DMS 273 treated with DMSO at 0.1 percent for 48 hours (cell line): Measurements from ENCODE around the gene DLG2.

ENCODE experiments used
- DNase-seq: peaks from one replicate; lab custom pipeline; 2025; lab: John Stamatoyannopoulos, UW

Gene DLG2

DNA sequence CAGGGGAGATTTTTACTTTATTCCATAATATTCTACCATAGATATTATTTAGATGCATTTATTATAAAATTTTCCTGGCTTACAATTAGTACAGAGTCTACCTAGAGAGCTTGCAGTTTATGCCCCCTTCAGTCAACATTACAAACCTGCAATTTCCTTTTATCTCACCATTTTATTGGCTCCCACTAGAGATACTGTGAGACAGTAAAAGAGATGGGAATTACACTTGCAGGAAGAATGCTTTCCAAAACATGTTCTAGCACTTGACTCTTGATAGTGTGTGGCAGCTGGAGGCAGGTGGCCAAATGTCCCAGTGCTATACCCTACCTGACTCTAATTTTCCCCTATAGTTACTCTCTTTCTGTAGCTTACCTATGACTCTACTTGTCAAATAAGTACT lies 863.2 kb downstream of the DLG2 start:
- DNase-seq: no peak

GRCh38 chr11:84757711-84758110 lies 869.4 kb downstream of the DLG2 start:
- DNase-seq: no peak

GRCh38 chr11:84751371-84751770 lies 875.8 kb downstream of the DLG2 start:
- no peak for DNase-seq

GRCh38 chr11:84747871-84748270 lies 879.3 kb downstream of the DLG2 start:
- no peak for DNase-seq

DNA sequence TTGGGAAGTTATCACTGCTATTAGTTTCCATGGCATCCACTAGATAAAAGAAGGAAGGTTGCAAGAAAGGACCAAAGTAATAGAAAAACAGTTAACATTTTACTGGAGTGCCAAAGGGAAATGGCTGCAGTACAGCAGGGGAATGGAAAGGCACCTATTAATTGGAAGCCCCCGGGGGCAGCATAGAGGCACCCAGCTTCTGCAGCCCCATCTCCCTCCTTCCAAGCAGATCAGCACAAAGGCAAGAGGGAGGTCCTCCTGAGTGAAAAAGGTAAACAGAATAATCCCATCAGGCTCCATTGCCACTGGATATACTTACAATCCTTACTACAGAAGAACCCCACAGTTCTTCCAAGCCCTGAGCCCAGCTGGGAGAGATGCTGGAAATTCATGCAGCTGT lies 887.1 kb downstream of the DLG2 start:
- no peak for DNase-seq

DNA sequence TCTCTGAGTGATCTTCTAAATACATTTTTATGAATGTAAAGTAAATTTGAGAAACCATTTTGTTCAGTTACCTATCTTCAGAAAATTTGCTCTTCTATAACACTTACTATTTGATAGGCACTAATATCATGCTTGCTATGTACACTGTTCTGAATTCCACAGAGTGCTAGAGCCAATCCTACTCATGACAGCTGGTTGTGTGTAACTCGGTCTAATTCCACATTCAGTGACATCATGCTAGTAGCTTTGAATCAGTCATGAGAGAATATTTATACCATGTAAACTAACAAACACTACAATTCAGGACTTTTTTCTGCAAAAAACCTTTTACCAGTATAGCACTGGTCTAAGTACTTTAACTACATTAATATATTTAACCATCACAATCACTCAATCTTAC lies 902.9 kb downstream of the DLG2 start:
- DNase-seq: no peak

- no peak for DNase-seq
These were observed 904.5 kb downstream of the DLG2 start for GRCh38 chr11:84722583-84723108.

DNA sequence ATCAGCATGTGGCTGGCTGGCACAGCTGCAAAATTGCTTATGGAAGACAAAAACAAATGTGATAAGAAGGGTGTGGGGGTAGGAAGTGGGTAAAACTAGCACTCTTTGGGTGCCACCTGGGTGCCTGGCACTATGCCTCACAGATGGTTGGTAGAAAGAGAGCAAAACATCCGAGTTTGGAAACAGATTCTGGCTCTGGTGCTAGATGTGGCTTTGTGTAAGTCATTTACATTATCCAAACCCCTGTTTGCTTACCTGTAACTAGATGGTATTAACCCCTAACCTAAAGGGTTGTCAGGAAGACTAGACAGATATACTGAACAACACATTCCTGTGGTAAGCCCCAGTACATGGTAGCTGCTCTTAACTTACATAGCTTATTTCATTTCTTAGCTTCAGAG lies 905.6 kb downstream of the DLG2 start:
- DNase-seq: no peak

DNA sequence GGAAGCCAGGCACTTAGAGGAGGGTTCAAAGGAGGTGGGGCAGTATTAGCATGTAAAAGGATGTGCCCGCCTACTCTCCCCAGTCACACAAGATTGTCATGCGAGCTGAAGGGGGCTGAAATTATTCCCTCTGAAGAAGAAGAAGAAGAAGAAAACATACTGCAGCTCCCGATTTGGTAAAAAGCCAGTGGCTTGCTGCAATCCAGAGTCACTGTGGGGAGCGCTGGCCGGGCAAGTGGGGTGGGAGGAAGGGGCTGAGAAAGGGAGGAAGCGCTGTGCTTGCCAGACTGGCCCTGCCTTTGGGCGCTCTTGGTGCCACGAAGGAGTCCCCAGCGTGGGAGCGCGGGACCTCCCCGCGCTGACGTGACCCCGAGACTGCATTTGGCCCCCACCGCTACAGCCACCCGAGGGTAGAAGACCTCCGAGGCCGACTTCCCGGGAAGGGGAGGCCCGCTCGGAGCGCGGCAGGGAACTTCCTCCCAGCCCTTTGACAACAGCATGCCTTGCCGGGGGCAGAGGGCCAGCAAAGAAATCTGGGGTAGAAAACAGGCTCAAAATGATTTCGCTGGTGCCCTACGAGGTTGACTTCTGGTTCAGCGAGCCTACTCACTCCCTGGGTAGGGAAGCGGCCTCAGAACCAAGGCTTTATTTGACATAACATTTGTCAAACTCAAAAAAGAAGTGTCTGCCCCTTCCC lies 906.3 kb downstream of the DLG2 start:
- no peak for DNase-seq

GRCh38 chr11:84719935-84720577 lies 907.1 kb downstream of the DLG2 start:
- no peak for DNase-seq

DNA sequence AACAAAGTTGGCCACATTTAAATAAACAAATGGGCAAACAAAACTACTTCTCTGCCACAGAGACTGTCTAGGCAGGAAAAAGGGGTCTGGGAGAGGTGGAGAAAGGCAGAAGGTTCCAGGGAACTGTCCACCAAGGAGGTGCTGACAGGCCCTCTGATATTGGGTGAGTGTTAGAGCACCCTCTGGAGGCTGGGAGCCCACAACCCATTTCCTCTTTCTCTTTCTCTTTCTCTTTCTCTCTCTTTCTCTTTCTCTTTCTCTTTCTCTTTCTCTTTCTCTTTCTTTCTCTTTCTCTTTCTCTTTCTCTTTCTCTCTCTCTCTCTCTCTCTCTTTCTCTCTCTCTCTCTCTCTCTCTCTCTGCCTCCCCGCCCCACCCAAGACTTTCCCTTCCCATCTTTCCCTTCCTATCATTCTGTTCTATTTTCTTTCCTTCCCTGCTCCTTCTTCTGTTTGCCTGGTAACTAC lies 912.8 kb downstream of the DLG2 start:
- no peak for DNase-seq

DNA sequence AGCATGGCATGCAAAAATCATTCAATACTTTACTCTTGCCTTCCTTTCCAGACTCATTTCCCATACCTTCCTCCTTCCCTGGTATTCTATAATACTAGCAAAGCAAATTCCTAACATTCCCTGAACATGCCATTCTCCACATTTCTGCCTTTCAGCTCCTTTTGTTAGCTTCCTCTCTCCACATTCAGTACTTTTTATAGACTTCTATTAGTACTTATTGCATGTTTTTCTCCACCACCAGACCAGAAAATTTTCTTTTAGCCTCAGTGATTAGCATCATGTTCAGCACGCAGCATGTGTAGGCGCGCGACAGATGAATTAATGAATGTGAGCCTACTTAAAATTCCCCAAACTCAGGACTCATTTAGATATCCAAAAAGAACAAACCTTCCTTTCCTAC lies 935.3 kb downstream of the DLG2 start:
- DNase-seq: no peak

GRCh38 chr11:84687433-84687832 lies 939.7 kb downstream of the DLG2 start:
- no peak for DNase-seq

DNA sequence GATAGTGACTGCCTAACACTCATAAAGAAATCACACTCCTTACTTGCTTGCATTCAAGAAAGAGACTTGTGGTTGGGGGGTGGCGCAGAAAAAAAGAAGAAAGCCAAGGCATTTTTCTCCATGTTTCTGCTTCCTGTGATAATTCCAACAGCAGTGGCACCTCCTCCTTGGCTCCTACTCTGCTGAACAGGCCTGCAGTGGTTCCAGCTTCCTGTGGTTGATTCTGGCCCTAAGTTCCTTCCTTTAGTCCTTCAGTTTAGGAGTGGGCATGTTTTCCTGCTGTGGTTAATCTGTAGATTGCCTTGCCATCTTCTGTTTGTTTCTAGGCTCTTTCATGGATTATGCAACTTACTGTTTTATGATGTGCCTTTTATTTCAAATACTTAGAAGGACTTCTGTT lies 940.4 kb downstream of the DLG2 start:
- no peak for DNase-seq

DNA sequence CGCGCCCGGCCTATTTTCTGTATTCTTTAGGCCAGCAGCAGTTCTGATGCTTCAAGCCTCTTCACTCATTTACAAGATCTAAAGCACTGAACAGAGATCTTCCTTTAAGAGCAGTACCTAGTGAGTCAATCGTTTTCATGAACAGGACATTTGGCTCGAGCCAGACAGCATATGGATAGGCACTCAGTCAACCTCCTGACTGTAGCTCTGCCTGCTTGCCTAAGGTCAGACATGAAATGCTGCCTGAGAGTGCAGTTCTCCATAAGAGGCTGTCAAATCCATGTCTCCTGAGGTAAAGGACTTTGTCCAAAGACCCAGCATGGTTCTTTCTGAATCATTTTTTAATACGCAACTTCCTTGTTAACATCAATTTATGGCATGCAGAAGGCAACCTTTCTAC lies 941.2 kb downstream of the DLG2 start:
- no peak for DNase-seq

DNA sequence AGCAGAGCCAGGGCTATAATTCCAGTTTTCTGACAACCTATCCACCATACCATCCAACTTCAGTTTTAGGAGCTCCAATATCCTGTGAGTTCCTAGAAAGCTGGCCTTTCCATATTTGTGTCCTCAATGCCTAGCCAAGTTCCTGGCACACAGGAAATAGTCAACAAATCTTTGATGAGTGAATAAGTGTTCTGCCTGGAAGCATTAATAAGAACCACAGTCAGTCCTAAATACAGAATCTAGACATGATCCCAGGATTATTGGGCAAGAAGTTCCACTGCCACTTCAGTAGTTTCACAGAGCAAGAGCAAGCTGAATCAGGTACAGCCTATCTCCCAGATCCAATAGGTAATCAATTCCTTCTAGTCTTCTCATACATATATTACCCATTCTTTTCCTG lies 942.0 kb downstream of the DLG2 start:
- no peak for DNase-seq

- no peak for DNase-seq
These were observed 945.7 kb downstream of the DLG2 start for GRCh38 chr11:84681456-84681855.

GRCh38 chr11:84675396-84676025 lies 951.6 kb downstream of the DLG2 start:
- DNase-seq: no peak

DNA sequence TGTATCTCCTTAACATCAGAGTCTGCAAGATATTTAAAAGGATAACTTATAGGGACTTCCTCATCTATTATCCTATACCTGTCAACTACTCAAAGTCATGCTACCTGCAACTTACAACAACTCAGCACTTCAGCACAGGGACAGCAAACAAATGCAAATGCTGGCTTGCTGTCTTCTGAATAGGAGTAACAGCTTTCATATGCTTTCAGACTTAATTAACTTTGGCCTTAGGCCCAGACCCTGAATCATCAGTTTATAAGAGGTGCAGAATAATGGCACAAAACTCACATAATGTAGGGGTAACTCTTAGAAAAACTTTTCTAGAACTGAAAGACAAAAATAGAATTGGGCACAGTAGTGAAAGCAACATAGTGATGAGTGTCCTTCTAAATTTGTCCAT lies 953.4 kb downstream of the DLG2 start:
- DNase-seq: peak; percentile 63

DNA sequence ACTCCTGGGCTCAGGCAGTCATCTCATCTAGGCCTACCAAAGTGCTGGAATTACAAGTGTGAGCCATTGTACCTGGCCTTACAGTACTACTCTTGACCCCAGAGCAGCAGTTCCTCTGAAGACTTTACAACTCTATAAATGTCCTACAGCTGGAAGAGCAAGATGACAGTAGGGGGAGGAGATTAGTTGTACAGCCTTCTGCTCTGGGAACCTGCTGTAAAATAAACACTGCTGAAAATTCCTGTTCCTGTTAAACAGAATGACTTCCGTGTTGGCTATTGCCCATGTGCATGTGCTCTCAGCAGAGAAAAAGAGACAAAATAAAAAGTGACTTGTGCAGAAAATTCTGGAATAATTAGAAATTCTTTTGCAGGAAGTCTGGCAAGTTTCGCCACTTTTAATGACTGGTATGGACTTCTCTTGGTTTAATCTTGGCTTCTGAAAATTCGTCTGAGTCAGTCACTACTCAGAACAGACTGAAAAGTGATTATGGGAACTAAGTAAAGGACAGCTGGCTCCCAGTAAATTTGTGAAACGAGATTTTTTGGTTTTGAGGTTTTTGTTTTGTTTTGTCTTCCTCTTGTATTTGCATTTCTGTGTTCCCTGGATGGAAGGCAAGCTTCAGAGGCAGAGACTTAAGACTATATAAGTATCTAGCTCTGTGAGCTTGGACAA lies 955.7 kb downstream of the DLG2 start:
- no peak for DNase-seq

GRCh38 chr11:84663731-84664130 lies 963.4 kb downstream of the DLG2 start:
- DNase-seq: no peak

- no peak for DNase-seq
These were observed 966.7 kb downstream of the DLG2 start for GRCh38 chr11:84660257-84660977.
